ENCODE data around the gene GADD45B.

Gene GADD45B

DNA sequence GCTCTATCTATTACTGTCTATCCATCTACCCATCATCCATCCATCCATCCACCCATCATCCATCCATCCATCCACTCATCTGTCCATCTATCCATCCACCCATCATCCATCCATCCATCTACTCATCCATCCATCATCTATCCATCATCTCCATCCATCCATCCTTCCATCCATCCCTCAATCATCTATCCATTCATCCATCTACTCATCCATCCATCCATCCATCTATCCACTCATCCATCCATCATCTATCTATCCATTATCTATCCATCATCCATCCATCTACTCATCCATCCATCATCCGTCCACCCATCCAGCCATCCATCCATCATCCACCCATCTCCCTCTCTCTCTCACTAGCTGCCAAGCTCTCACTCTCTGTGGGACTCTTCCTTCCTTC is 35.4 kb upstream of the GADD45B start:
- no peak for DNase-seq (ENCODE audit: low read depth)
- TF ChIP-seq POLR2A (IDR thresholded peaks at IDR 0.05; ENCODE audit: extremely low read depth, insufficient read length) (no peak), CTCF (IDR thresholded peaks at IDR 0.05; ENCODE audit: low read depth, low read length) (no peak), MYC (IDR thresholded peaks at IDR 0.05; ENCODE audit: low read depth, low read length) (no peak), MAX (IDR thresholded peaks at IDR 0.05; ENCODE audit: low read depth, low read length) (no peak)
- no peak overlapping the region for H3K4me3 ChIP-seq (ENCODE audit: low read depth, low read length)

DNA sequence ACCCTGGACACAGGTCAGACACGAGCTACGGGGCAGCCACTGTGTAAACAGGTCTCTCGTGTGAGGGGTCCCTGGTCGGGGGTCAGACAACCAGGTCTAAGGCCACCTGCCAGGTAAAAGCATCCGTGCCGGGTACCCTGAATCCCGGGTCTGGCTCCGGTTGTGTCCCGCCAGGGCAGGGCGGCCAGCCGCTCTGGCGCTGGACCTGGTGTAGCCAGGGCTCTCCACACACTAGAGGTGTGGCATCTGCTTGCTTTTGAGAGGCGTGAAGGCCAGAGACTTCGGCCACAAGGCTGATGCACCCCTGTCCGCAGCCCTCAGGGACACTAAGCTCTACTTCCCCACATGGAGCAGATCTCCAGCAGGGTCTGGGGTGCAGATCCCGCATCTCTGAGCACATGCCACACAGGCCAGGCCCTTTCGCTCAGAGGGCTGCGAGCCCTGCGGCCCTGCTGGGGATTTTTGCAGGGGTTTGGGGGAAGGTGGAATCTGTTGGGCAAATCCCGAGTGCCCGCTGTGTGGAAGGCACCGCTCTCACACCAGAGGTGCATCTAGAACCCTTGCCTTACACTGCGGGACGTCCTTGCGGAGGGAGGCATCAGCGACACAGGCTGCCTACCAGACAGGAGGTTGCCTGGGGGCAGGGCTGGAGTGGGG is 34.7 kb upstream of the GADD45B start:
- DNase-seq (ENCODE audit: low read depth) = no peak
- no peak overlapping the region for H3K4me3 ChIP-seq (ENCODE audit: low read depth, low read length)
- no peak for TF ChIP-seq MAX (IDR thresholded peaks at IDR 0.05; ENCODE audit: low read depth, low read length)
- no peak for TF ChIP-seq POLR2A (IDR thresholded peaks at IDR 0.05; ENCODE audit: extremely low read depth, insufficient read length)
- no peak for TF ChIP-seq MYC (IDR thresholded peaks at IDR 0.05; ENCODE audit: low read depth, low read length)
- TF ChIP-seq CTCF (IDR thresholded peaks at IDR 0.05; ENCODE audit: low read depth, low read length) = no peak

DNA sequence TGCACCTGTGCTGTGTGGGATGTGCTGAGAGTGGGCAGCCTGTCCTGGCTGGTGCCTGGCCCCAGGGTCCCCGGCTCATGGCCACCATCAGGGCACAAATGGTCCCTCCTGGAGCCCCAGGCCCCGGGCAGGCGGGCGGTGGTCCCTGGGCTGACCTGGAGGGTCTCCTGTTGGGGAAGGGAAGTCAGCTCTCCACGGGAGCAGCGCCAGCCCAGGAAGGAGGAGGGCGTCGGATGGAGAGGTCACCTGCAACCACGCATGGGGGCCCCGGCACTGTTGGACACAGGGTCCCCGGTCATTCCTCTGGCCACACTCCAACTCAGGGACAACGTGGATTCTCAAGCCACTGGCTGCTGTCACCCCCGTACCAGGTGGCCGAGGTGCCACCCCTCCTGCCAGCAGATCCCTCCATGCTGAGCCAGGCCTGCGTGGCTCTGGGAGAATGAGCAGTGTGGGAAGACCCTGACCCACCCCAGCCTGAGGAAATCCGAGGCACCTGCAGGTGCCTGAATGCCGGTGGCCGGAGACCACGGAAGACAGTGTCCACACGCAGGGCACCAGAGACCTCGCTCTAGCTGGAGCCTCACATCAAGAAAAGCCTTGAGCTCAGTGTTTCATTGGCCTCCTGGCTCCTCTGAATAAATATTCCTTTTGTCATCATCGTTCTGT is 32.7 kb upstream of the GADD45B start:
- DNase-seq (ENCODE audit: low read depth) = no peak
- TF ChIP-seq MAX (IDR thresholded peaks at IDR 0.05; ENCODE audit: low read depth, low read length) = no peak
- TF ChIP-seq POLR2A (IDR thresholded peaks at IDR 0.05; ENCODE audit: extremely low read depth, insufficient read length) = no peak
- TF ChIP-seq MYC (IDR thresholded peaks at IDR 0.05; ENCODE audit: low read depth, low read length) = no peak
- TF ChIP-seq CTCF (IDR thresholded peaks at IDR 0.05; ENCODE audit: low read depth, low read length) = no peak
- H3K4me3 ChIP-seq (ENCODE audit: low read depth, low read length) = no peak overlapping the region

DNA sequence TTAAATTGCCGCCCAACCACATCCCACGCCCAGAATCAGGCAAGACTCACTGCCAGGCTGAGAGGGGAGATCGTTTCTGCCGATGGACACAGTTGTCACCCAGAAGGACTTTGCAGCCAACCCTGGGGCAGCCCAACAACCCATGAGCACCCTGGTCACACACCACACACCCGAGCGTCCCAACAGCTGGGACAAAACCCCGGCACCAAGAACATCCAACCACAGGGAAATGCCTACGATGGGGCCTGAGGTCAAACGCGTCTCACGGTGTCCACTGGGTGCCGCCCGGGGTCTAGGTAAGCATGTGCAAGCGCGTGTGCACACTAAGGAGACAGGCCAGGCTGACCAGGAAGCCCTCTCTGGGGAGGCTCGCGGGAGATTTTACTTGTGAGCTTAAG is 32.1 kb upstream of the GADD45B start:
- TF ChIP-seq POLR2A (IDR thresholded peaks at IDR 0.05; ENCODE audit: extremely low read depth, insufficient read length) = no peak
- no peak for TF ChIP-seq MYC (IDR thresholded peaks at IDR 0.05; ENCODE audit: low read depth, low read length)
- no peak for TF ChIP-seq MAX (IDR thresholded peaks at IDR 0.05; ENCODE audit: low read depth, low read length)
- TF ChIP-seq CTCF (IDR thresholded peaks at IDR 0.05; ENCODE audit: low read depth, low read length) = no peak
- H3K4me3 ChIP-seq (ENCODE audit: low read depth, low read length) = no peak overlapping the region
- no peak for DNase-seq (ENCODE audit: low read depth)

GRCh38 chr19:2444251-2445002 is 31.5 kb upstream of the GADD45B start:
- no peak for DNase-seq (ENCODE audit: low read depth)
- H3K4me3 ChIP-seq (ENCODE audit: low read depth, low read length) = no peak overlapping the region
- no peak for TF ChIP-seq CTCF (IDR thresholded peaks at IDR 0.05; ENCODE audit: low read depth, low read length)
- TF ChIP-seq POLR2A (IDR thresholded peaks at IDR 0.05; ENCODE audit: extremely low read depth, insufficient read length) = no peak
- no peak for TF ChIP-seq MYC (IDR thresholded peaks at IDR 0.05; ENCODE audit: low read depth, low read length)
- no peak for TF ChIP-seq MAX (IDR thresholded peaks at IDR 0.05; ENCODE audit: low read depth, low read length)
